ENCODE results near the gene UBE2B.

DNA sequence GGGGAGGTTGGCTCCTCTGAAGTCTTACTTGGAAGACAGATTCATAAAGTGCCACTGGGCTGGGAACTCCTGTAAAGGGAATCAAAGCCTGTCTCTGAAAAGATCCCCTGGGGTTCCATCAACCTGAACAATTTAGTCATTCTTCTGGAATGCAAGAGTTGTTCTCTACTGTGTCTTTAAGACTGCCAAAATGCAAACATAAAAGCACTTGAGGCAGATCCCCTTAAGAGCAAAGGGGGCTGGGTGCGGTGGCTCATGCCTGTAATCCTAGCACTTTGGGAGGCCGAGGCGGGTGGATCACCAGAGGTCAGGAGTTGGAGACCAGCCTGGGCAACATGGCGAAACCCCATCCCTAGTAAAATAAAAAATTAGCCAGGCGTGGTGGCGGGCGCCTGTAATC, 23.6 kb downstream of the UBE2B start:
- no peak for TF ChIP-seq EZH2 (IDR thresholded peaks at IDR 0.05)
- no peak for TF ChIP-seq POLR2AphosphoS5 (IDR thresholded peaks at IDR 0.05; ENCODE audit: borderline replicate concordance, low read depth, low read length)
- TF ChIP-seq FOXP2 (optimal IDR thresholded peaks at IDR 0.05; ENCODE audit: control extremely low read depth, extremely low read length, insufficient read depth): no peak

Measured in SK-N-MC (cell line).